HepG2 (cell line): Measurements from ENCODE around the gene MEIOC. TPM values are rescaled to one million over a fixed set of nuclear protein-coding genes. Genes with fewer than 3 reads are reported as not detected.
A peak's percentile ranks its signal among the peaks of the same experiment; 100 is the strongest.

Experiments
- DMTF1 ChIP-seq: sonication (generic); formaldehyde crosslinking; IDR thresholded peaks from 2 replicates; pipeline ENCODE4 v1.4.0; 2020; ENCODE audit warnings: mild to moderate bottlenecking, missing genetic modification reagents
- DRAP1 ChIP-seq: IDR thresholded peaks from 2 replicates; pipeline ENCODE4 v1.6.1; 2016; ENCODE audit warnings: missing genetic modification reagents, missing compliant biosample characterization
- FOSL1 ChIP-seq: sonication (generic); formaldehyde crosslinking; IDR thresholded peaks from 2 replicates; pipeline ENCODE4 v1.9.0; 2021; ENCODE audit warnings: missing genetic modification reagents, borderline replicate concordance
- FOXK2 ChIP-seq: fragments of 450-650 bp; IDR thresholded peaks from 2 replicates; pipeline ENCODE4 v1.6.1; 2016
- HMGXB4 ChIP-seq, 2 experiments: sonication (generic) in 1 of 2; formaldehyde crosslinking in 1 of 2; IDR thresholded peaks; 2 replicates each; pipeline versions ENCODE4 v1.4.0 to v1.6.1; 2018 to 2020; ENCODE audit warnings: missing genetic modification reagents in 2 of 2, borderline replicate concordance in 1 of 2, low read depth in 1 of 2, mild to moderate bottlenecking in 1 of 2, missing biosample characterization in 1 of 2
- KDM5A ChIP-seq: fragments of 200-600 bp; sonication (generic); IDR thresholded peaks from 2 replicates; pipeline ENCODE4 v1.7.0; 2018; ENCODE audit warnings: antibody characterized with exemption, mild to moderate bottlenecking, low read length, borderline replicate concordance
- KLF13 ChIP-seq: sonication (generic); formaldehyde crosslinking; IDR thresholded peaks from 2 replicates; pipeline ENCODE4 v1.4.0; 2020; ENCODE audit warnings: mild to moderate bottlenecking, missing genetic modification reagents
- POLR2A ChIP-seq, 2 experiments: IDR thresholded peaks; 2 replicates each; pipeline ENCODE4 v1.6.1; 2011; ENCODE audit warnings: low read depth in 2 of 2, low read length in 2 of 2, mild to moderate bottlenecking in 1 of 2, moderate library complexity in 1 of 2; ENCODE audit not compliant: insufficient read depth in 1 of 2
- TEF ChIP-seq: sonication (generic); formaldehyde crosslinking; IDR thresholded peaks from 2 replicates; pipeline ENCODE4 v1.5.0; 2020; ENCODE audit warnings: missing genetic modification reagents
- ZBTB42 ChIP-seq: sonication (generic); formaldehyde crosslinking; IDR thresholded peaks from 2 replicates; pipeline ENCODE4 v1.5.0; 2020; ENCODE audit warnings: mild to moderate bottlenecking, missing genetic modification reagents
- ZFP91 ChIP-seq: sonication (generic); formaldehyde crosslinking; IDR thresholded peaks from 2 replicates; pipeline ENCODE4 v1.9.0; 2022; ENCODE audit warnings: missing genetic modification reagents, mild to moderate bottlenecking, borderline replicate concordance
- ZKSCAN1 ChIP-seq: fragments of 150-350 bp; IDR thresholded peaks from 2 replicates; pipeline ENCODE4 v1.6.1; 2014; ENCODE audit warnings: low read length
- ZNF274 ChIP-seq: sonication (generic); formaldehyde crosslinking; IDR thresholded peaks from 2 replicates; pipeline ENCODE4 v1.5.1; 2020; ENCODE audit warnings: mild to moderate bottlenecking, missing genetic modification reagents
- ZNF460 ChIP-seq: sonication (generic); formaldehyde crosslinking; IDR thresholded peaks from 2 replicates; pipeline ENCODE4 v1.5.1; 2020; ENCODE audit warnings: missing genetic modification reagents, mild to moderate bottlenecking, borderline replicate concordance
- ZNF569 ChIP-seq: sonication (generic); formaldehyde crosslinking; IDR thresholded peaks from 2 replicates; pipeline ENCODE4 v1.5.0; 2020; ENCODE audit warnings: mild to moderate bottlenecking, missing genetic modification reagents, moderate library complexity, borderline replicate concordance
- ZNF598 ChIP-seq: sonication (generic); formaldehyde crosslinking; IDR thresholded peaks from 2 replicates; pipeline ENCODE4 v1.5.1; 2020; ENCODE audit warnings: mild to moderate bottlenecking, missing genetic modification reagents, borderline replicate concordance
- ZNF704 ChIP-seq: sonication (generic); formaldehyde crosslinking; IDR thresholded peaks from 2 replicates; pipeline ENCODE4 v1.8.1; 2023; ENCODE audit warnings: mild to moderate bottlenecking, inconsistent platforms, moderate library complexity, missing genetic modification reagents, borderline replicate concordance
- polyA plus RNA-seq, 8 experiments: library from polyadenylated mRNA; depleted of rRNA in 3 of 8; stranded (reverse) in 7 of 8; unstranded in 1 of 8; fragments of >200 nt; fragmentation: Illumina TruSeq in 4 of 8; extraction: Trizol in 4 of 8; gene quantifications; 2 replicates each; pipeline versions ENCODE4 v1.2.1 to v1.2.3, GENCODE V29; 2011 to 2016; ENCODE audit warnings: low read depth in 4 of 8, missing spikeins in 1 of 8, mixed read lengths in 1 of 8; ENCODE audit not compliant: insufficient read depth in 1 of 8
- total RNA-seq, 5 experiments: library from RNA; depleted of rRNA; stranded (reverse); fragments of >200 nt; fragmentation: Illumina TruSeq; extraction: Trizol; gene quantifications; 2 replicates each; pipeline ENCODE4 v1.2.3, GENCODE V29; 2016; ENCODE audit warnings: low read depth in 1 of 5

Gene MEIOC
- total and polyA plus RNA-seq, 2 of the 13 experiments (the other 11 are each of a cell fraction or from before 2014, with no cell fraction given) = 0.04 to 0.15 TPM

- TF ChIP-seq ZNF569 (CRISPR knock-in tag) (no peak), ZBTB42 (CRISPR knock-in tag) (0 out of 2 replicates have a peak, but pooled peaks have one; percentile 70), FOSL1 (no peak), DRAP1 (CRISPR knock-in tag) (peak; percentile 81), FOXK2 (no peak), ZKSCAN1 (no peak), KDM5A (peak; percentile 99), ZNF274 (CRISPR knock-in tag) (peak; percentile 50; the same call in 1 of the 2 replicates), ZNF460 (CRISPR knock-in tag) (0 out of 2 replicates have a peak, but pooled peaks have one; percentile 11), POLR2A (IDR thresholded peaks at IDR 0.05; ENCODE audit: insufficient read depth in 1 of 2, low read depth in 2 of 2, low read length in 2 of 2) (peak; percentile 75 to 79), KLF13 (CRISPR knock-in tag) (0 out of 2 replicates have a peak, but pooled peaks have one; percentile 79), TEF (CRISPR knock-in tag) (no peak), ZFP91 (peak; percentile 82; the same call in 1 of the 2 replicates), ZNF704 (CRISPR knock-in tag) (peak; percentile 96), DMTF1 (no peak), HMGXB4 (CRISPR knock-in tag; IDR thresholded peaks at IDR 0.05; ENCODE audit: borderline replicate concordance in 1 of 2, low read depth in 1 of 2) (peak; percentile 62 to 74; a peak in 2 of 4 replicates), ZNF598 (peak; percentile 46; the same call in 1 of the 2 replicates)
Observed at GRCh38 chr17:44708401-44709263, 52.4 kb downstream of the MEIOC start, which contains the start of gene DBF4B (continued).
